HFF-Myc (cell line): ENCODE data around the gene PLPPR3.

Source experiments
- DNase-seq: peaks from one replicate; pipeline ENCODE4 v3.0.0-alpha.2; 2011; ENCODE audit warnings: low read depth; ENCODE audit errors: extremely low read depth
- H3K4me3 ChIP-seq: replicated peaks from 2 replicates; pipeline ENCODE4 v1.5.1; 2011; ENCODE audit warnings: low read depth, mild to moderate bottlenecking, control low read depth, low read length
- TF ChIP-seq, protein P1 (sequence below): IDR thresholded peaks from 2 replicates; pipeline ENCODE4 v1.5.1; 2012; ENCODE audit warnings: mild to moderate bottlenecking, low read depth, low read length, control low read depth; ENCODE audit errors: missing control alignments

The PLPPR3 gene

DNA sequence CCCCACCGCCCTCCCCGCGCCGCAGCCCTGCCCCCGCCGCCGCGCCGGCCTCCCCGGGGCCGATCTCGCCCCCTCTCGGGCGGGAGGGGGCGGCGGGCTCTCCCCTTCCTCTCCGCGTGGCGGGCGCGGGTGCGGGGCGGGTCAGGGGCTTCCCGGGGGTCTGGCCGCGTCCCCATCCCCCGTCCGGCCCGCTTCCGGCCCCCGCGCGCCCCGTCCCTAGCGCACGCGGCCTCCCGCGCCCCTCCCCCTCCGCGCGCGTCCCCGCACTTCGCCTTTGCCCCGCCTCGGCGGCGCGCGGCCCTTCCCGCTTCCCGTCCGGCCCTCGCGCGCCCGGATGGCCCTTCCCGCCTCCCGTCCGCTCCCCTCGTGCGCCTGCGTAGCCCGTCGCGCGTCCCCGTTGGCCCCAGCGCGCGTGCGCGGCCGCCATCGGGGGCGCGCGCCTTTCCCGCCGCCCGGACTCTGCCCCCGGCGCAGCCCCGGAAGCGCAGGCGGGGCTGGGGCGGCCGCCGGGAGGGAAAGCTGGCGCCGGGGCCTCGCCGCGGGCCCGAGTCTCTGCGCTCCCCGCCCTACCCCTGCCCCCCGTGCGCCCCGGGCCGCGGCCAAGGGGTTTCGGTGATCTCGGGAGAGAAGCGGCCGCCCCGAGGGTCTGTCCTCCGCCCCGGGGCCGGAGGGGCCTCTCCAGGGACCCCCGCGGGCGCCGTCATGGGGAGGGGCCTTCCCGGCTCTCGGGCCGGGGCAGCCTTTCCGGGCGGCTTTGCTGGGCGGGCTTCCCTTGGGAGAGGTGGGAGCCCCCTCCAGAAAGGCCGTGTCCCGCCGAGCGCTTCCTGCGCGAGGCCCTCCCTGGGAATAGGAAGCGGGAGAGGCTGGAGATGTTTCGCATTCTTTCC lies 24.0 kb downstream of the PLPPR3 start:
- TF ChIP-seq, protein P1, sequence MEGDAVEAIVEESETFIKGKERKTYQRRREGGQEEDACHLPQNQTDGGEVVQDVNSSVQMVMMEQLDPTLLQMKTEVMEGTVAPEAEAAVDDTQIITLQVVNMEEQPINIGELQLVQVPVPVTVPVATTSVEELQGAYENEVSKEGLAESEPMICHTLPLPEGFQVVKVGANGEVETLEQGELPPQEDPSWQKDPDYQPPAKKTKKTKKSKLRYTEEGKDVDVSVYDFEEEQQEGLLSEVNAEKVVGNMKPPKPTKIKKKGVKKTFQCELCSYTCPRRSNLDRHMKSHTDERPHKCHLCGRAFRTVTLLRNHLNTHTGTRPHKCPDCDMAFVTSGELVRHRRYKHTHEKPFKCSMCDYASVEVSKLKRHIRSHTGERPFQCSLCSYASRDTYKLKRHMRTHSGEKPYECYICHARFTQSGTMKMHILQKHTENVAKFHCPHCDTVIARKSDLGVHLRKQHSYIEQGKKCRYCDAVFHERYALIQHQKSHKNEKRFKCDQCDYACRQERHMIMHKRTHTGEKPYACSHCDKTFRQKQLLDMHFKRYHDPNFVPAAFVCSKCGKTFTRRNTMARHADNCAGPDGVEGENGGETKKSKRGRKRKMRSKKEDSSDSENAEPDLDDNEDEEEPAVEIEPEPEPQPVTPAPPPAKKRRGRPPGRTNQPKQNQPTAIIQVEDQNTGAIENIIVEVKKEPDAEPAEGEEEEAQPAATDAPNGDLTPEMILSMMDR: no peak
- peak overlapping the region; percentile 79 for H3K4me3 ChIP-seq
- DNase-seq: peak; percentile 35

DNA sequence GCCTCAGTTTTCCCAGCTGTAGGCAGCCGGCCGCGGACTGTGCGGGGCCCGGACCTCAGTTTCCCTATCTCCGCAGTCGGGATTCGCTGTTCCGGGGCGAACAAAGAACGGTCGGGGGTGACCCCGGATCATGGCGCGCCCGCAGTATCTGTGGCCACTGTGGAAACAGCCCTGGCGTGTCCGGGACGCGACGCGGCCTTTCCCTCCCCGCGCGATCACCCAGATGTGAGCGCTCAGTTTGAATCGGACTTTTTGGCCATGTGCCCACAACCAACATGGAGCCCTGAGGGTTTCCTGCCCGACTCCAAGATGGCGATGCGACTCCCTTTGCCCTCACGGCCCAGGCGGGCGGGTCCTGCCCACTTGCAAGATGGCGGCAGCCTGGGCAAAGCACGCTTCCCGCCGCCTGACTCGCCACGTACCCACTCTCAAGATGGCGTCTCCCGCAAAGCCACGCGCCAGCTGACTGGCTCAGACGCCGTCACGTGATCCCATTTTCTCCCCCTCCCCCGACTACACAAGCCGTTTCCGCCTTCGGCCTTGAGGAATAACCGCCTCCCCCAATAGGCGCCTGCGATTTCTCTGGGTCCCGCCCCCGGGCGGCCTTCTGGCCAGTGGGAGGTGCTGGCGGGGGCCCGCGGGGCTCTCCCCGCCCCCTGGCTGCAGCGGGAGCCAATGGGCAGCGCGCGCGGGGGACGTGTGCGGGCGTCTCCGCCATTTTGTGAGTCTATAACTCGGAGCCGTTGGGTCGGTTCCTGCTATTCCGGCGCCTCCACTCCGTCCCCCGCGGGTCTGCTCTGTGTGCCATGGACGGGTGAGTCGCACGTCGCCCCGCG lies 24.8 kb downstream of the PLPPR3 start, which contains the start of gene PTBP1:
TSS of gene PTBP1 (plus strand) at position 761 of the 836 bp plus-strand sequence. CDS start at position 807, 46 bp downstream.
- peak within 1 kb of the TSS; percentile 79 for H3K4me3 ChIP-seq
- DNase-seq: peak; percentile 100
- TF ChIP-seq, protein P1: no peak

DNA sequence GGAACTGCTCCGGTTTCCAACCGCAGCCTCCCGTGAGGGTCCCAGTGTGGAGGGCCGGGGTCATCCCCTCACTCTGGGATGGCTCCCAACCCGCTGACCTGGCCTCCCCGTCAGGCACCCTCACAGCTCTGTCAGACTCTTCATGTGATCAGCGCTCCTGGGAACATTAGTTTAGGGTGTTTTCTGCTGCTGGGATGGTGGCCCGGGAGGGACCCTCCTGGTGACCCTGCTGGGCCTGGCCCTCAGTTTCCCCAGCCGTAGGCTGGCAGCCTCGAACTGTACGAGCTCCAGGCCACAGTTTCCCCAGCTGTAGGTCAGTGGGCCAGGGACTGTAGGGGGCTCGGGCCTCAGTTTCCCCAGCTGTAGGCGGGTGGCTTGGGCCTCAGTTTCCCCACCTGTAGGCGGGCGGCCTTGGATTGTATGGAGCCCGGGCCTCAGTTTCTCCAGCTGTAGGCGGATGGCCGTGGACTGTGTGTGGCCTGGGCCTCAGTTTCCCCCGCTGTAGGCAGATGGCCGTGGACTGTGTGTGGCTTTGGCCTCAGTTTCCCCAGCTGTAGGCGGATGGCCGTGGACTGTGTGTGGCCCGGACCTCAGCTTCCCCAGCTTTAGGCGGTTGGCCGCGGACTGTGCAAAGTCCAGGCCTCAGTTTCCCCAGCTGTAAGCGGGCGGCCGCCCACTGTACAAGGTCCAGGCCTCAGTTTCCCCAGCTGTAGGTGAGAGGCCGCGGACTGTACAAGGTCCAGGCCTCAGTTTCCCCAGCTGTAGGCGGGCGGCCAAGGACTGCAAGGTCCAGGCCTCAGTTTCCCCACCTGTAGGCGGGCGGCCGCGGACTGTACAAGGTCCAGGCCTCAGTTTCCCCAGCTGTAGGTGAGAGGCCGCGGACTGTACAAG lies 25.8 kb downstream of the PLPPR3 start:
- peak overlapping the region; percentile 52 for H3K4me3 ChIP-seq
- TF ChIP-seq, protein P1: no peak
- DNase-seq: no peak

DNA sequence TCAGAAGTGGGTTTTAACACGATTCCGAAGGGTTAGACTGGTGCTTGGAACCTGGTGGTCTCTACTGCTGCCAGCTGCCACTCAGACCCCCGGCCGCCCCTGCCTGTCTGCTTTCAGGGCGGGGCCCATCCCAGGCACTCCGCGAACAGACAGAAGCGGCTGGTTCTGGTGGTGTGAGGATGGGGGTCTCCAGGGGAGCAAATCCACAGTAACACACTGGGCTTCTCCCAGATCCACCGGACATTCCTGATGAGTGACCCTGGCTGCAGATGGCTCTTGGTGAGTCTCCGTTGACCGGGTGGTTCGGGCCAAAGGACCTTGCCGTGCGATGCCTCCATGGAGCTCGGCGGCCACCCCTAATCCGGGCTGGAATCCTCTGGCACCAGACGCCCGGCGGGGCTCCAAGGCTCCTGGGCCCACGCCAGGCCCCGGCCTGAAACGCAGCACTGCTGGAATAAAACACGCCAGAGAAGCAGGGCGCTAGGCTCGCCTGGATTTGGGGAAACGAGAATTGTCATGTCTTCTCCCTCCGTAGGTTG lies 26.6 kb downstream of the PLPPR3 start:
- no peak for DNase-seq
- H3K4me3 ChIP-seq: no peak overlapping the region
- TF ChIP-seq, protein P1: no peak

DNA sequence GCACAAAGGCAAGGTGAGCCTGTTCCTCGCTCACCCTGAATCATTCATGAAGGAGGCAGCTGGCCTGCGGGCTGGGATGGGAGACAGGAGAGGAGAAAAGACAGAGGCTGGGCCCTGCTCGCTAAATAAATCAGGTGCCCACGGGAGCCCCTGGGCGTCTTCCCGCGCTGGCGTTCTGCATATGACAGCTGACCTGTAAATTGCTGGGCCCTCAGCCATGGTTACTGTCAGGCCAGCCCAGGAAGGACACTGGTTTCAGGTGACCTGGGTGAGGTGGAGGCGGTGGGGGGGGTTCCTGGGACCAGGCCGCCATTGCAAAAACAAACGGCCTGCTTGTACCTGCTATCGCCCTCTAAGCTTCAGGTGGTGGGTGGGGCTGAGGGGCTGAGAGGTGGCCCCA lies 27.9 kb downstream of the PLPPR3 start:
- DNase-seq: no peak
- no peak overlapping the region for H3K4me3 ChIP-seq
- TF ChIP-seq, protein P1: no peak
